Parathyroid adenoma (tissue), 2 donors: ENCODE measurements around the gene MAPRE2.
"Not testable (repeated sequence)": the region's sequence is repeated elsewhere in the genome, so short reads cannot be mapped to it uniquely, and the experiment has no call there.

ENCODE experiments used
- H2AFZ ChIP-seq: fragments of 300-600 bp; sonication (generic); one replicate; pipeline ENCODE4 v1.7.0; 2017; ENCODE audit warnings: antibody characterized with exemption, mild to moderate bottlenecking
- H3K27ac ChIP-seq: fragments of 300-600 bp; sonication (generic); one replicate; pipeline ENCODE4 v1.7.0; 2017
- H3K27me3 ChIP-seq: fragments of 300-600 bp; sonication (generic); one replicate; pipeline ENCODE4 v1.7.0; 2017; ENCODE audit warnings: low read length; ENCODE audit not compliant: control insufficient read depth, insufficient read depth
- H3K36me3 ChIP-seq: fragments of 300-600 bp; sonication (generic); one replicate; pipeline ENCODE4 v1.7.0; 2017; ENCODE audit warnings: low read length; ENCODE audit not compliant: control insufficient read depth, insufficient read depth
- H3K4me1 ChIP-seq: fragments of 300-600 bp; sonication (generic); one replicate; pipeline ENCODE4 v1.7.0; 2017; ENCODE audit warnings: control low read depth
- H3K4me2 ChIP-seq: fragments of 300-600 bp; sonication (generic); one replicate; pipeline ENCODE4 v1.7.0; 2017; ENCODE audit warnings: low read length
- H3K4me3 ChIP-seq: fragments of 300-600 bp; sonication (generic); one replicate; pipeline ENCODE4 v1.7.0; 2017; ENCODE audit warnings: low read depth, low read length
- H3K79me2 ChIP-seq: fragments of 300-600 bp; sonication (generic); one replicate; pipeline ENCODE4 v1.7.0; 2017; ENCODE audit warnings: control low read depth
- H3K9ac ChIP-seq: fragments of 300-600 bp; sonication (generic); one replicate; pipeline ENCODE4 v1.7.0; 2017; ENCODE audit warnings: mild to moderate bottlenecking
- H3K9me3 ChIP-seq: fragments of 300-600 bp; sonication (generic); one replicate; pipeline ENCODE4 v1.7.0; 2017; ENCODE audit warnings: low read length; ENCODE audit not compliant: control insufficient read depth
- CTCF ChIP-seq: fragments of 300-600 bp; sonication (generic); IDR thresholded peaks from one replicate; pipeline ENCODE4 v1.7.0; 2017; ENCODE audit warnings: antibody characterized with exemption, mild to moderate bottlenecking
- donor health status: primary hyperparathyroidism.

The MAPRE2 gene

GRCh38 chr18:35141567-35142274 lies 100.5 kb downstream of the MAPRE2 start:
- no peak for TF ChIP-seq CTCF
- no peaks in the 10 kb centered on the region for H3K27me3 ChIP-seq
- no peak overlapping the region for H3K9ac ChIP-seq
- no peaks in the 10 kb centered on the region for H3K36me3 ChIP-seq
- no peaks in the 10 kb centered on the region for H3K9me3 ChIP-seq
- no peaks in the 10 kb centered on the region for H3K79me2 ChIP-seq
- no peak overlapping the region for H3K4me3 ChIP-seq
- no peak overlapping the region for H3K27ac ChIP-seq
- H3K4me1 ChIP-seq: peaks cover 12% of the 10 kb centered on the region
- no peak overlapping the region for H2AFZ ChIP-seq
- H3K4me2 ChIP-seq: no peak overlapping the region

GRCh38 chr18:35142275-35142615 lies 101.0 kb downstream of the MAPRE2 start:
- no peak for TF ChIP-seq CTCF
- H3K4me2 ChIP-seq: no peak overlapping the region
- H2AFZ ChIP-seq: no peak overlapping the region
- no peak overlapping the region for H3K27ac ChIP-seq
- H3K4me1 ChIP-seq: peaks cover 12% of the 10 kb centered on the region
- no peaks in the 10 kb centered on the region for H3K79me2 ChIP-seq
- no peaks in the 10 kb centered on the region for H3K27me3 ChIP-seq
- no peaks in the 10 kb centered on the region for H3K36me3 ChIP-seq
- no peak overlapping the region for H3K4me3 ChIP-seq
- H3K9ac ChIP-seq: no peak overlapping the region
- no peaks in the 10 kb centered on the region for H3K9me3 ChIP-seq

GRCh38 chr18:35143622-35144596 lies 102.7 kb downstream of the MAPRE2 start:
- no peak overlapping the region for H2AFZ ChIP-seq
- H3K27ac ChIP-seq: no peak overlapping the region
- H3K27me3 ChIP-seq: no peaks in the 10 kb centered on the region
- no peak overlapping the region for H3K9ac ChIP-seq
- H3K4me2 ChIP-seq: no peak overlapping the region
- no peak overlapping the region for H3K4me3 ChIP-seq
- no peaks in the 10 kb centered on the region for H3K36me3 ChIP-seq
- no peaks in the 10 kb centered on the region for H3K79me2 ChIP-seq
- H3K4me1 ChIP-seq: peaks cover 9% of the 10 kb centered on the region
- H3K9me3 ChIP-seq: no peaks in the 10 kb centered on the region
- TF ChIP-seq CTCF: peak; percentile 63

GRCh38 chr18:35144698-35145097 lies 103.5 kb downstream of the MAPRE2 start:
- Histone ChIP-seq H3K27ac (no peak overlapping the region), H3K79me2 (no peaks in the 10 kb centered on the region)

GRCh38 chr18:35150195-35150594 lies 109.0 kb downstream of the MAPRE2 start:
- H3K9me3 ChIP-seq, H3K79me2 ChIP-seq, H3K36me3 ChIP-seq, H3K4me1 ChIP-seq, H3K27me3 ChIP-seq, H3K9ac ChIP-seq, H3K4me3 ChIP-seq, H3K27ac ChIP-seq, H3K4me2 ChIP-seq, H2AFZ ChIP-seq: not testable (repeated sequence)

More at GRCh38 chr18:35144698-35145097, 103.5 kb downstream of the MAPRE2 start:
- Histone ChIP-seq H3K27me3 (no peaks in the 10 kb centered on the region), H3K4me1 (peaks cover 1% of the 10 kb centered on the region), H3K9me3 (no peaks in the 10 kb centered on the region), H3K4me3 (no peak overlapping the region), H2AFZ (no peak overlapping the region), H3K36me3 (no peaks in the 10 kb centered on the region), H3K9ac (no peak overlapping the region), H3K4me2 (no peak overlapping the region)
- no peak for TF ChIP-seq CTCF
